ENCODE results near the gene TRMT61B. TPM values are rescaled to one million over a fixed set of nuclear protein-coding genes. Genes with fewer than 3 reads are reported as not detected.

Gene TRMT61B
- total RNA-seq, 2 experiments from 2014 or later = 15.1 to 16.0 TPM

GRCh38 chr2:28896906-28897305 lies 26.8 kb upstream of the TRMT61B start:
- H3K27ac Mint-ChIP-seq = no peak overlapping the region
- H3K4me3 Mint-ChIP-seq = peak overlapping the region; percentile 50
- H3K36me3 Mint-ChIP-seq = no peaks in the 10 kb centered on the region
- ATAC-seq (ENCODE audit: low read depth) = no peak
- DNase-seq = no peak
- POLR2A ChIA-PET = interaction anchor here (7.2 kb wide), 1 partner anchor 26 kb away, joined by 73 read pairs; the partner anchor contains the start of gene TRMT61B
- H3K4me1 Mint-ChIP-seq = peaks cover 39% of the 10 kb centered on the region
- no peaks in the 10 kb centered on the region for H3K9me3 Mint-ChIP-seq
- no peaks in the 10 kb centered on the region for H3K27me3 Mint-ChIP-seq

GRCh38 chr2:28895189-28895893 lies 25.2 kb upstream of the TRMT61B start:
- POLR2A ChIA-PET = interaction anchor here (1.2 to 7.2 kb wide), 5 partner anchors 10 to 350 kb away, joined by 4 to 73 read pairs (median 4); partner anchors contain the start of genes PPP1CB and TRMT61B
- H3K4me1 Mint-ChIP-seq = peaks cover 31% of the 10 kb centered on the region
- ATAC-seq (ENCODE audit: low read depth) = peak; percentile 9

GRCh38 chr2:28894470-28895188 lies 24.5 kb upstream of the TRMT61B start, which contains the start of gene WDR43:
TSS of gene WDR43 (plus strand) at chr2:28894667. CDS start at chr2:28894699, 32 bp downstream.
- H3K27ac Mint-ChIP-seq = peak within 1 kb of the TSS; percentile 89
- H3K9me3 Mint-ChIP-seq = no peaks in the 10 kb centered on the region
- no peaks in the 10 kb centered on the region for H3K27me3 Mint-ChIP-seq
- H3K4me3 Mint-ChIP-seq = peak within 1 kb of the TSS; percentile 91
- DNase-seq (peak; percentile 99), ATAC-seq (ENCODE audit: low read depth) (peak; percentile 98)
- peaks cover 31% of the 10 kb centered on the region for H3K4me1 Mint-ChIP-seq
- no peaks in the 10 kb centered on the region for H3K36me3 Mint-ChIP-seq
- POLR2A ChIA-PET = interaction anchor here (0.6 to 7.2 kb wide), 13 partner anchors 9 to 1252 kb away, joined by 3 to 73 read pairs (median 4); partner anchors contain the start of genes PPP1CB, TRMT61B and YPEL5

More at GRCh38 chr2:28895189-28895893, 25.2 kb upstream of the TRMT61B start:
- Mint-ChIP-seq H3K27me3 (no peaks in the 10 kb centered on the region), H3K27ac (peak overlapping the region; percentile 89), H3K9me3 (no peaks in the 10 kb centered on the region), H3K36me3 (no peaks in the 10 kb centered on the region), H3K4me3 (peak overlapping the region; percentile 91)
- no peak for DNase-seq

- Mint-ChIP-seq H3K27ac (no peak overlapping the region), H3K36me3 (no peaks in the 10 kb centered on the region), H3K4me3 (peak overlapping the region; percentile 32), H3K27me3 (peaks cover 2% of the 10 kb centered on the region), H3K4me1 (peaks cover 26% of the 10 kb centered on the region), H3K9me3 (no peaks in the 10 kb centered on the region)
- no peak for DNase-seq
- ATAC-seq (ENCODE audit: low read depth) = no peak
- POLR2A ChIA-PET = interaction anchor here (7.2 kb wide), 1 partner anchor 23 kb away, joined by 73 read pairs; the partner anchor contains the start of gene TRMT61B
Observed at GRCh38 chr2:28893488-28893887, 23.4 kb upstream of the TRMT61B start.

- no peaks in the 10 kb centered on the region for H3K36me3 Mint-ChIP-seq
- POLR2A ChIA-PET = no interaction called here
- no peaks in the 10 kb centered on the region for H3K4me1 Mint-ChIP-seq
- no peak overlapping the region for H3K4me3 Mint-ChIP-seq
- no peak for DNase-seq
- H3K9me3 Mint-ChIP-seq = no peaks in the 10 kb centered on the region
- ATAC-seq (ENCODE audit: low read depth) = no peak
- no peak overlapping the region for H3K27ac Mint-ChIP-seq
- peaks cover 28% of the 10 kb centered on the region for H3K27me3 Mint-ChIP-seq
Observed at GRCh38 chr2:28880193-28880592, 10.1 kb upstream of the TRMT61B start.

- Mint-ChIP-seq H3K36me3 (no peaks in the 10 kb centered on the region), H3K4me3 (no peak overlapping the region), H3K27me3 (peaks cover 28% of the 10 kb centered on the region), H3K9me3 (no peaks in the 10 kb centered on the region), H3K27ac (no peak overlapping the region), H3K4me1 (peaks cover 19% of the 10 kb centered on the region)
- DNase-seq = no peak
- no peak for ATAC-seq (ENCODE audit: low read depth)
- POLR2A ChIA-PET = interaction anchor here (1.2 to 4.3 kb wide), 3 partner anchors 22 to 255 kb away, joined by 3 to 73 read pairs (median 10); partner anchors contain the start of genes PPP1CB and WDR43
Observed at GRCh38 chr2:28871620-28872019, 1.5 kb upstream of the TRMT61B start.

- no peaks in the 10 kb centered on the region for H3K9me3 Mint-ChIP-seq
- DNase-seq = no peak
- H3K27ac Mint-ChIP-seq = peak overlapping the region; percentile 97
- peak overlapping the region; percentile 94 for H3K4me3 Mint-ChIP-seq
- ATAC-seq (ENCODE audit: low read depth) = peak; percentile 6
- POLR2A ChIA-PET = interaction anchor here (0.6 to 4.3 kb wide), 10 partner anchors 11 to 364 kb away, joined by 3 to 73 read pairs (median 4); partner anchors contain the start of genes PPP1CB, SPDYA and WDR43
- peaks cover 23% of the 10 kb centered on the region for H3K4me1 Mint-ChIP-seq
- H3K27me3 Mint-ChIP-seq = peaks cover 9% of the 10 kb centered on the region
- no peaks in the 10 kb centered on the region for H3K36me3 Mint-ChIP-seq
Observed at GRCh38 chr2:28869494-28870145, 489 bp downstream of the TRMT61B start.

GRCh38 chr2:28868611-28869010 lies 1.5 kb downstream of the TRMT61B start:
- POLR2A ChIA-PET = interaction anchor here (1.2 to 4.3 kb wide), 2 partner anchors 25 to 246 kb away, joined by 3 to 73 read pairs; partner anchors contain the start of gene WDR43
- DNase-seq (no peak), ATAC-seq (ENCODE audit: low read depth) (no peak)
- H3K4me1 Mint-ChIP-seq = peaks cover 27% of the 10 kb centered on the region
- H3K27me3 Mint-ChIP-seq = peaks cover 4% of the 10 kb centered on the region
- peaks cover 3% of the 10 kb centered on the region for H3K36me3 Mint-ChIP-seq
- H3K27ac Mint-ChIP-seq = no peak overlapping the region
- H3K4me3 Mint-ChIP-seq = peak overlapping the region; percentile 70
- no peaks in the 10 kb centered on the region for H3K9me3 Mint-ChIP-seq

GRCh38 chr2:28855977-28856376 lies 14.1 kb downstream of the TRMT61B start:
- Mint-ChIP-seq H3K27me3 (no peaks in the 10 kb centered on the region), H3K4me1 (no peaks in the 10 kb centered on the region), H3K9me3 (no peaks in the 10 kb centered on the region), H3K4me3 (no peak overlapping the region), H3K27ac (no peak overlapping the region), H3K36me3 (peaks cover 14% of the 10 kb centered on the region)
- POLR2A ChIA-PET = no interaction called here
- no peak for DNase-seq
- ATAC-seq (ENCODE audit: low read depth) = no peak

- Mint-ChIP-seq H3K27ac (no peak overlapping the region), H3K27me3 (no peaks in the 10 kb centered on the region), H3K4me1 (no peaks in the 10 kb centered on the region), H3K4me3 (no peak overlapping the region), H3K9me3 (no peaks in the 10 kb centered on the region), H3K36me3 (peaks cover 6% of the 10 kb centered on the region)
- POLR2A ChIA-PET = interaction anchor here (0.7 kb wide), 1 partner anchor 1972 kb away, joined by 6 read pairs; no protein-coding TSS in a partner anchor
- DNase-seq (no peak), ATAC-seq (ENCODE audit: low read depth) (no peak)
Observed at GRCh38 chr2:28855193-28855592, 14.9 kb downstream of the TRMT61B start.

- ATAC-seq (ENCODE audit: low read depth) (no peak), DNase-seq (no peak)
- POLR2A ChIA-PET = no interaction called here
- no peaks in the 10 kb centered on the region for H3K9me3 Mint-ChIP-seq
- H3K36me3 Mint-ChIP-seq = no peaks in the 10 kb centered on the region
- peaks cover 1% of the 10 kb centered on the region for H3K4me1 Mint-ChIP-seq
- H3K4me3 Mint-ChIP-seq = no peak overlapping the region
- H3K27me3 Mint-ChIP-seq = no peaks in the 10 kb centered on the region
- H3K27ac Mint-ChIP-seq = no peak overlapping the region
Observed at GRCh38 chr2:28842042-28842441, 28.1 kb downstream of the TRMT61B start.

GRCh38 chr2:28838971-28839370 lies 31.1 kb downstream of the TRMT61B start:
- POLR2A ChIA-PET = no interaction called here
- H3K4me1 Mint-ChIP-seq = peaks cover 1% of the 10 kb centered on the region
- DNase-seq (no peak), ATAC-seq (ENCODE audit: low read depth) (no peak)
- H3K27ac Mint-ChIP-seq = no peak overlapping the region
- H3K36me3 Mint-ChIP-seq = no peaks in the 10 kb centered on the region
- no peaks in the 10 kb centered on the region for H3K9me3 Mint-ChIP-seq
- H3K27me3 Mint-ChIP-seq = no peaks in the 10 kb centered on the region
- H3K4me3 Mint-ChIP-seq = no peak overlapping the region

GRCh38 chr2:28835781-28836180 lies 34.3 kb downstream of the TRMT61B start:
- Mint-ChIP-seq H3K27me3 (no peaks in the 10 kb centered on the region), H3K9me3 (no peaks in the 10 kb centered on the region), H3K27ac (no peak overlapping the region), H3K4me3 (no peak overlapping the region), H3K4me1 (no peaks in the 10 kb centered on the region), H3K36me3 (no peaks in the 10 kb centered on the region)
- POLR2A ChIA-PET = no interaction called here
- ATAC-seq (ENCODE audit: low read depth) (no peak), DNase-seq (no peak)

Data from activated naive CD8-positive, alpha-beta T cell treated with anti-CD3 and anti-CD28 coated beads, Interleukin-2, amount 10 ng/mL, durations not matched to agents 7 days and 5 days (primary cell).